ENCODE data around the gene DNLZ. TPM values are rescaled to one million over a fixed set of nuclear protein-coding genes. Genes with fewer than 3 reads are reported as not detected.

The DNLZ gene
- polyA plus RNA-seq, 1 donor from 2014 or later = 23.6 TPM

DNA sequence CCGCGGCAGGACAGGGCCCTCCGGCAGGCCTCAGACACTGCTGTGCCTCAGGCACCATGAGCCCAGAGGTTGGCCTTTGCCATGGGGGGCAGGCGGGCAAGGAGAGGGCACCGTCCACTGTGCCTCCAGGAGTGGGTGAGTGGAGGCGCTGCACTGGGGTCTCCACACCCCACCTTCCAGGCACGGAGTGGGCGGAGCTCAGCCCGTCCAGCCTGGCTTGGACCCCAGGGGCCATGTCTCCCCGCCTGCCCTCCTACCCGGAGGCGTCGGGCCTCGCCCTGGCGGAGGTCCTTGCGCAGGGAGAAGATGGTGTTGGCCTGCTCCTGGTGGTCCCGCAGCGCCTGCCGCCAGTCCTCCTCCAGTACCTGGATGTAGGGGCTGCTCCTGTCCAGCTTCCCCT, 6.5 kb upstream of the DNLZ start:
- Histone ChIP-seq H3K27me3 (ENCODE audit: insufficient read depth, low read depth, low read length) (no peaks in the 10 kb centered on the region), H4K20me1 (ENCODE audit: insufficient read depth) (no peaks in the 10 kb centered on the region), H3K9me3 (ENCODE audit: low read length) (no peaks in the 10 kb centered on the region), H3K4me3 (ENCODE audit: low read length) (no peak overlapping the region), H3F3A (ENCODE audit: insufficient read depth, low read length, poor library complexity, severe bottlenecking) (no peaks in the 10 kb centered on the region), H3K27ac (ENCODE audit: low read length) (no peak overlapping the region), H3K9ac (ENCODE audit: low read length) (no peak overlapping the region), H3K9me2 (ENCODE audit: insufficient read depth, low read length) (no peaks in the 10 kb centered on the region), H3K4me2 (ENCODE audit: low read length) (no peak overlapping the region), H2AFZ (ENCODE audit: low read depth, low read length) (no peak overlapping the region), H3K36me3 (ENCODE audit: insufficient read depth, low read length) (no peaks in the 10 kb centered on the region), H3K79me2 (replicated peaks; ENCODE audit: insufficient read depth, low read length) (no peaks in the 10 kb centered on the region)
- TF ChIP-seq POLR2AphosphoS5 (IDR thresholded peaks at IDR 0.05) = no peak

DNA sequence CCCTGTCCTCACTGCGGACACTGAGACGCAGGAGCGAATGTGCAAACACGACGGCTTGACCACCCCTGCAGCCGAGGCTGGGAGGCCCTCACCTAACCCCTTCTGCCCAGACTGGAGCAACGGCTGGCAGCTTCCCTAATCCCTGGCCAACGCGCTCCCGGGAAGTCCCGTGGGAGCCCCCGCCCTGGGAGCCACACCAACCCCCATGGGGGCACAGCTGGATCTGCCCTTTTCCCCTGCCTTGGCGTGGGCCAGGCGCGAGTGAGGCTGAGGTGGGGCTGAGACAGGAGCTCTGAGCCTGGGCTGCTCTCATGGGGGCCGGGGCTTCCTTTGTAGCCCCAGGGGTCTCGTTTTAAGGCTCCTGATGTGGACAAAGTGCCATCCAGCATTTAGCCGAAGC, 4.6 kb upstream of the DNLZ start:
- H3K9ac ChIP-seq (ENCODE audit: low read length) = no peak overlapping the region
- TF ChIP-seq, protein P1, sequence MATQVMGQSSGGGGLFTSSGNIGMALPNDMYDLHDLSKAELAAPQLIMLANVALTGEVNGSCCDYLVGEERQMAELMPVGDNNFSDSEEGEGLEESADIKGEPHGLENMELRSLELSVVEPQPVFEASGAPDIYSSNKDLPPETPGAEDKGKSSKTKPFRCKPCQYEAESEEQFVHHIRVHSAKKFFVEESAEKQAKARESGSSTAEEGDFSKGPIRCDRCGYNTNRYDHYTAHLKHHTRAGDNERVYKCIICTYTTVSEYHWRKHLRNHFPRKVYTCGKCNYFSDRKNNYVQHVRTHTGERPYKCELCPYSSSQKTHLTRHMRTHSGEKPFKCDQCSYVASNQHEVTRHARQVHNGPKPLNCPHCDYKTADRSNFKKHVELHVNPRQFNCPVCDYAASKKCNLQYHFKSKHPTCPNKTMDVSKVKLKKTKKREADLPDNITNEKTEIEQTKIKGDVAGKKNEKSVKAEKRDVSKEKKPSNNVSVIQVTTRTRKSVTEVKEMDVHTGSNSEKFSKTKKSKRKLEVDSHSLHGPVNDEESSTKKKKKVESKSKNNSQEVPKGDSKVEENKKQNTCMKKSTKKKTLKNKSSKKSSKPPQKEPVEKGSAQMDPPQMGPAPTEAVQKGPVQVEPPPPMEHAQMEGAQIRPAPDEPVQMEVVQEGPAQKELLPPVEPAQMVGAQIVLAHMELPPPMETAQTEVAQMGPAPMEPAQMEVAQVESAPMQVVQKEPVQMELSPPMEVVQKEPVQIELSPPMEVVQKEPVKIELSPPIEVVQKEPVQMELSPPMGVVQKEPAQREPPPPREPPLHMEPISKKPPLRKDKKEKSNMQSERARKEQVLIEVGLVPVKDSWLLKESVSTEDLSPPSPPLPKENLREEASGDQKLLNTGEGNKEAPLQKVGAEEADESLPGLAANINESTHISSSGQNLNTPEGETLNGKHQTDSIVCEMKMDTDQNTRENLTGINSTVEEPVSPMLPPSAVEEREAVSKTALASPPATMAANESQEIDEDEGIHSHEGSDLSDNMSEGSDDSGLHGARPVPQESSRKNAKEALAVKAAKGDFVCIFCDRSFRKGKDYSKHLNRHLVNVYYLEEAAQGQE (IDR thresholded peaks at IDR 0.05; ENCODE audit: borderline replicate concordance) = no peak
- TF ChIP-seq EP300 (conservative IDR thresholded peaks at IDR 0.05; ENCODE audit: poor library complexity, severe bottlenecking) (no peak), MXI1 (conservative IDR thresholded peaks at IDR 0.05; ENCODE audit: poor library complexity, severe bottlenecking) (no peak), POLR2AphosphoS5 (IDR thresholded peaks at IDR 0.05) (no peak), SMC3 (conservative IDR thresholded peaks at IDR 0.05; ENCODE audit: poor library complexity) (no peak), EZH2 (IDR thresholded peaks at IDR 0.05; ENCODE audit: borderline replicate concordance, insufficient read depth, low read length, poor library complexity, severe bottlenecking) (no peak), RAD21 (conservative IDR thresholded peaks at IDR 0.05) (no peak), TAF1 (IDR thresholded peaks at IDR 0.05; ENCODE audit: low read depth) (no peak)
- TF ChIP-seq, protein P2, sequence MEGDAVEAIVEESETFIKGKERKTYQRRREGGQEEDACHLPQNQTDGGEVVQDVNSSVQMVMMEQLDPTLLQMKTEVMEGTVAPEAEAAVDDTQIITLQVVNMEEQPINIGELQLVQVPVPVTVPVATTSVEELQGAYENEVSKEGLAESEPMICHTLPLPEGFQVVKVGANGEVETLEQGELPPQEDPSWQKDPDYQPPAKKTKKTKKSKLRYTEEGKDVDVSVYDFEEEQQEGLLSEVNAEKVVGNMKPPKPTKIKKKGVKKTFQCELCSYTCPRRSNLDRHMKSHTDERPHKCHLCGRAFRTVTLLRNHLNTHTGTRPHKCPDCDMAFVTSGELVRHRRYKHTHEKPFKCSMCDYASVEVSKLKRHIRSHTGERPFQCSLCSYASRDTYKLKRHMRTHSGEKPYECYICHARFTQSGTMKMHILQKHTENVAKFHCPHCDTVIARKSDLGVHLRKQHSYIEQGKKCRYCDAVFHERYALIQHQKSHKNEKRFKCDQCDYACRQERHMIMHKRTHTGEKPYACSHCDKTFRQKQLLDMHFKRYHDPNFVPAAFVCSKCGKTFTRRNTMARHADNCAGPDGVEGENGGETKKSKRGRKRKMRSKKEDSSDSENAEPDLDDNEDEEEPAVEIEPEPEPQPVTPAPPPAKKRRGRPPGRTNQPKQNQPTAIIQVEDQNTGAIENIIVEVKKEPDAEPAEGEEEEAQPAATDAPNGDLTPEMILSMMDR (IDR thresholded peaks at IDR 0.05; ENCODE audit: poor library complexity, severe bottlenecking) = no peak
- H3K27me3 ChIP-seq (ENCODE audit: insufficient read depth, low read depth, low read length) = no peaks in the 10 kb centered on the region
- no peak overlapping the region for H2AFZ ChIP-seq (ENCODE audit: low read depth, low read length)
- H3K79me2 ChIP-seq (replicated peaks; ENCODE audit: insufficient read depth, low read length) = no peaks in the 10 kb centered on the region
- H3K4me2 ChIP-seq (ENCODE audit: low read length) = no peak overlapping the region
- H3K27ac ChIP-seq (ENCODE audit: low read length) = no peak overlapping the region
- no peak overlapping the region for H3K4me3 ChIP-seq (ENCODE audit: low read length)
- no peaks in the 10 kb centered on the region for H3K9me3 ChIP-seq (ENCODE audit: low read length)
- H3K36me3 ChIP-seq (ENCODE audit: insufficient read depth, low read length) = no peaks in the 10 kb centered on the region
- H3K9me2 ChIP-seq (ENCODE audit: insufficient read depth, low read length) = no peaks in the 10 kb centered on the region
- no peaks in the 10 kb centered on the region for H3F3A ChIP-seq (ENCODE audit: insufficient read depth, low read length, poor library complexity, severe bottlenecking)
- H4K20me1 ChIP-seq (ENCODE audit: insufficient read depth) = no peaks in the 10 kb centered on the region

Measured in neural cell (in vitro differentiated cells).